Mesenchymal stem cell (in vitro differentiated cells and primary cell): ENCODE measurements around the gene ACSM5.

ENCODE experiments used
- DNase-seq: peaks from one replicate; pipeline ENCODE4 v3.0.0-alpha.2; 2013
- H2AFZ ChIP-seq: one replicate; pipeline ENCODE4 v1.6.1; 2013; ENCODE audit warnings: low read depth, mild to moderate bottlenecking, control low read depth, inconsistent platforms, low read length, moderate library complexity
- H2AK5ac ChIP-seq: 2 replicates; pipeline ENCODE4 v1.6.1; 2013; ENCODE audit warnings: low read length, moderate library complexity, mild to moderate bottlenecking, inconsistent platforms; ENCODE audit not compliant: severe bottlenecking
- H2BK120ac ChIP-seq: one replicate; pipeline ENCODE4 v1.6.1; 2013; ENCODE audit warnings: low read depth, mild to moderate bottlenecking, inconsistent platforms, low read length, moderate library complexity
- H2BK12ac ChIP-seq, 2 experiments: one replicate each; pipeline ENCODE4 v1.6.1; 2013; ENCODE audit warnings: inconsistent platforms in 2 of 2, low read length in 2 of 2, mild to moderate bottlenecking in 2 of 2, moderate library complexity in 2 of 2, control low read depth in 1 of 2
- H2BK15ac ChIP-seq: one replicate; pipeline ENCODE4 v1.6.1; 2013; ENCODE audit warnings: mild to moderate bottlenecking, low read depth, inconsistent platforms; ENCODE audit not compliant: poor library complexity, severe bottlenecking
- H2BK5ac ChIP-seq: 2 replicates; pipeline ENCODE4 v1.6.1; 2013; ENCODE audit warnings: low read depth, mild to moderate bottlenecking, low read length, control low read depth, inconsistent platforms; ENCODE audit not compliant: poor library complexity, severe bottlenecking
- H3K14ac ChIP-seq, 2 experiments: one replicate each; pipeline ENCODE4 v1.6.1; 2013; ENCODE audit warnings: inconsistent platforms in 2 of 2, low read length in 2 of 2, control low read depth in 1 of 2, mild to moderate bottlenecking in 1 of 2, moderate library complexity in 1 of 2
- H3K18ac ChIP-seq, 2 experiments: one replicate each; pipeline ENCODE4 v1.6.1; 2013; ENCODE audit warnings: inconsistent platforms in 2 of 2, low read length in 2 of 2, control low read depth in 1 of 2, low read depth in 1 of 2, mild to moderate bottlenecking in 1 of 2
- H3K23ac ChIP-seq, 2 experiments: one replicate each; pipeline ENCODE4 v1.6.1; 2013; ENCODE audit warnings: inconsistent platforms in 2 of 2, low read length in 2 of 2, mild to moderate bottlenecking in 2 of 2, moderate library complexity in 2 of 2, control low read depth in 1 of 2
- H3K27ac ChIP-seq: 2 replicates; pipeline ENCODE4 v1.5.1; 2013; ENCODE audit warnings: mild to moderate bottlenecking, moderate library complexity, low read length, control low read depth, inconsistent platforms; ENCODE audit not compliant: poor library complexity, severe bottlenecking
- H3K27me3 ChIP-seq, 2 experiments: 2 replicates each; pipeline versions ENCODE4 v1.6.1 to v1.7.0; 2013; ENCODE audit warnings: low read length in 2 of 2, mild to moderate bottlenecking in 2 of 2, moderate library complexity in 2 of 2, control low read depth in 1 of 2, inconsistent platforms in 1 of 2; ENCODE audit not compliant: control insufficient read depth in 1 of 2, insufficient read depth in 1 of 2
- H3K36me3 ChIP-seq, 2 experiments: 2 replicates each; pipeline versions ENCODE4 v1.6.1 to v1.7.0; 2013; ENCODE audit warnings: low read length in 2 of 2, control low read depth in 1 of 2, inconsistent platforms in 1 of 2, low read depth in 1 of 2, mild to moderate bottlenecking in 1 of 2; ENCODE audit not compliant: insufficient read depth in 2 of 2, control insufficient read depth in 1 of 2
- H3K4ac ChIP-seq, 2 experiments: one replicate each; pipeline ENCODE4 v1.6.1; 2013; ENCODE audit warnings: inconsistent platforms in 2 of 2, low read length in 2 of 2, mild to moderate bottlenecking in 2 of 2, moderate library complexity in 2 of 2, control low read depth in 1 of 2, low read depth in 1 of 2
- H3K4me1 ChIP-seq: 2 replicates; pipeline ENCODE4 v1.6.1; 2013; ENCODE audit warnings: low read depth, low read length, control low read depth; ENCODE audit not compliant: control insufficient read depth, insufficient read depth
- H3K4me2 ChIP-seq: 2 replicates; pipeline ENCODE4 v1.6.1; 2013; ENCODE audit warnings: low read length, mild to moderate bottlenecking, inconsistent platforms; ENCODE audit not compliant: poor library complexity, severe bottlenecking
- H3K4me3 ChIP-seq, 2 experiments: 2 replicates each; pipeline versions ENCODE4 v1.5.1 to v1.7.0; 2013; ENCODE audit warnings: low read length in 2 of 2, mild to moderate bottlenecking in 2 of 2, control low read depth in 1 of 2, low read depth in 1 of 2; ENCODE audit not compliant: insufficient read depth in 1 of 2
- H3K79me1 ChIP-seq: replicated peaks from 2 replicates; pipeline ENCODE4 v1.6.1; 2013; ENCODE audit warnings: mild to moderate bottlenecking, control low read depth, low read length, inconsistent platforms; ENCODE audit not compliant: poor library complexity, severe bottlenecking
- H3K9ac ChIP-seq: 2 replicates; pipeline ENCODE4 v1.7.0; 2013; ENCODE audit warnings: mild to moderate bottlenecking, low read length, moderate library complexity
- H3K9me3 ChIP-seq: 2 replicates; pipeline ENCODE4 v1.7.0; 2013; ENCODE audit warnings: mild to moderate bottlenecking, low read length; ENCODE audit not compliant: control insufficient read depth
- H4K8ac ChIP-seq: one replicate; pipeline ENCODE4 v1.6.1; 2013; ENCODE audit warnings: inconsistent platforms, mild to moderate bottlenecking, low read length, moderate library complexity
- H4K91ac ChIP-seq: one replicate; pipeline ENCODE4 v1.6.1; 2013; ENCODE audit warnings: mild to moderate bottlenecking, low read length, inconsistent platforms
- WGBS: methylation state at CpG from one replicate; pipeline ENCODE4 v1.1.7; 2013; ENCODE audit warnings: mixed read lengths; 5-methylcytosine and 5-hydroxymethylcytosine counted together

Gene ACSM5

GRCh38 chr16:20399185-20399584, 10.1 kb upstream of the ACSM5 start:
- H2BK5ac ChIP-seq, result no peak overlapping the region
- no peak for DNase-seq
- H4K8ac ChIP-seq, result no peak overlapping the region
- no peak overlapping the region for H3K4me2 ChIP-seq
- no peak overlapping the region for H3K18ac ChIP-seq
- H3K4me1 ChIP-seq, result peaks cover 7% of the 10 kb centered on the region
- H2AFZ ChIP-seq, result no peak overlapping the region
- H3K9me3 ChIP-seq, result no peaks in the 10 kb centered on the region
- no peaks in the 10 kb centered on the region for H3K36me3 ChIP-seq
- H3K27ac ChIP-seq, result no peak overlapping the region
- H3K79me1 ChIP-seq, result no peaks in the 10 kb centered on the region
- no peak overlapping the region for H3K4ac ChIP-seq
- no peak overlapping the region for H2BK120ac ChIP-seq
- no peak overlapping the region for H3K23ac ChIP-seq
- 64% methylated on average over 6 of the region's 7 CpGs for WGBS
- peaks cover 0 to 4% of the 10 kb centered on the region in 2 experiments for H3K27me3 ChIP-seq
- no peak overlapping the region for H3K14ac ChIP-seq
- H2BK12ac ChIP-seq, result no peak overlapping the region
- no peak overlapping the region for H4K91ac ChIP-seq
- H2BK15ac ChIP-seq, result no peak overlapping the region
- no peak overlapping the region for H2AK5ac ChIP-seq
- no peak overlapping the region for H3K9ac ChIP-seq
- no peak overlapping the region for H3K4me3 ChIP-seq

GRCh38 chr16:20401066-20401465, 8.3 kb upstream of the ACSM5 start:
- H3K18ac ChIP-seq, result no peak overlapping the region
- H3K4me3 ChIP-seq, result no peak overlapping the region
- no peak overlapping the region for H3K14ac ChIP-seq
- H2AK5ac ChIP-seq, result no peak overlapping the region
- WGBS, result no CpG with 5 or more reads among the region's 2 CpGs
- H3K4me2 ChIP-seq, result no peak overlapping the region
- no peaks in the 10 kb centered on the region for H3K36me3 ChIP-seq
- H3K27ac ChIP-seq, result no peak overlapping the region
- H3K4ac ChIP-seq, result no peak overlapping the region
- no peak overlapping the region for H2AFZ ChIP-seq
- H2BK15ac ChIP-seq, result no peak overlapping the region
- no peak overlapping the region for H4K8ac ChIP-seq
- no peak overlapping the region for H3K9ac ChIP-seq
- H3K79me1 ChIP-seq, result no peaks in the 10 kb centered on the region
- no peak overlapping the region for H2BK5ac ChIP-seq
- DNase-seq, result no peak
- peaks cover 7% of the 10 kb centered on the region for H3K4me1 ChIP-seq
- no peak overlapping the region for H3K23ac ChIP-seq
- H3K9me3 ChIP-seq, result no peaks in the 10 kb centered on the region
- no peak overlapping the region for H2BK120ac ChIP-seq
- H3K27me3 ChIP-seq, result peaks cover 0 to 4% of the 10 kb centered on the region in 2 experiments
- H2BK12ac ChIP-seq, result no peak overlapping the region
- no peak overlapping the region for H4K91ac ChIP-seq

- no peak overlapping the region for H3K4me2 ChIP-seq
- H3K23ac ChIP-seq, result no peak overlapping the region
- H3K79me1 ChIP-seq, result no peaks in the 10 kb centered on the region
- H3K27me3 ChIP-seq, result peaks cover 0 to 4% of the 10 kb centered on the region in 2 experiments
- H2BK12ac ChIP-seq, result no peak overlapping the region
- no peak overlapping the region for H2AFZ ChIP-seq
- no peak overlapping the region for H3K4me3 ChIP-seq
- WGBS, result 68% methylated on average over 8 of the region's 8 CpGs
- DNase-seq, result no peak
- peaks cover 7% of the 10 kb centered on the region for H3K4me1 ChIP-seq
- H4K8ac ChIP-seq, result no peak overlapping the region
- H3K27ac ChIP-seq, result no peak overlapping the region
- no peak overlapping the region for H2AK5ac ChIP-seq
- H3K9ac ChIP-seq, result no peak overlapping the region
- H3K36me3 ChIP-seq, result no peaks in the 10 kb centered on the region
- H3K4ac ChIP-seq, result no peak overlapping the region
- no peak overlapping the region for H2BK5ac ChIP-seq
- H3K14ac ChIP-seq, result no peak overlapping the region
- H2BK120ac ChIP-seq, result no peak overlapping the region
- H2BK15ac ChIP-seq, result no peak overlapping the region
- no peaks in the 10 kb centered on the region for H3K9me3 ChIP-seq
- no peak overlapping the region for H4K91ac ChIP-seq
- no peak overlapping the region for H3K18ac ChIP-seq
Measured at GRCh38 chr16:20401475-20402016, 7.8 kb upstream of the ACSM5 start.

GRCh38 chr16:20402651-20403050, 6.7 kb upstream of the ACSM5 start:
- Histone ChIP-seq H2BK120ac (no peak overlapping the region), H2AFZ (no peak overlapping the region), H3K9me3 (no peaks in the 10 kb centered on the region), H4K91ac (no peak overlapping the region), H3K27ac (no peak overlapping the region), H4K8ac (no peak overlapping the region), H3K18ac (no peak overlapping the region), H3K27me3 (peaks cover 0 to 3% of the 10 kb centered on the region in 2 experiments), H3K79me1 (no peaks in the 10 kb centered on the region), H3K9ac (no peak overlapping the region), H3K36me3 (no peaks in the 10 kb centered on the region), H3K4me1 (peaks cover 7% of the 10 kb centered on the region), H2BK15ac (no peak overlapping the region), H3K23ac (no peak overlapping the region), H3K14ac (no peak overlapping the region), H2BK12ac (no peak overlapping the region), H3K4ac (no peak overlapping the region), H3K4me2 (no peak overlapping the region), H2AK5ac (peak overlapping the region; percentile 45), H3K4me3 (no peak overlapping the region), H2BK5ac (no peak overlapping the region)
- no peak for DNase-seq
- 94% methylated on average over 2 of the region's 2 CpGs for WGBS
